Stimulated activated CD8-positive, alpha-beta memory T cell treated with anti-CD3 and anti-CD28 coated beads, Interleukin-4, amount 100 ng/mL, for 24 hours (primary cell): ENCODE results near the gene SMARCA4.
"Not testable (repeated sequence)": the region's sequence is repeated elsewhere in the genome, so short reads cannot be mapped to it uniquely, and the experiment has no call there.

Source experiments
- DNase-seq: peaks from one replicate; pipeline ENCODE4 v3.0.0-alpha.2; 2020; ENCODE audit warnings: low read depth

Gene SMARCA4

GRCh38 chr19:11067356-11068113 is 106.7 kb downstream of the SMARCA4 start:
- no peak for DNase-seq

- DNase-seq, result no peak
Measured at GRCh38 chr19:11069561-11069960, 108.7 kb downstream of the SMARCA4 start.

GRCh38 chr19:11070123-11070522 is 109.3 kb downstream of the SMARCA4 start:
- DNase-seq, result no peak

- DNase-seq, result no peak
Measured at GRCh38 chr19:11073568-11073967, 112.7 kb downstream of the SMARCA4 start.

- not testable (repeated sequence) for DNase-seq
Measured at GRCh38 chr19:11076792-11077191, 116.0 kb downstream of the SMARCA4 start.

GRCh38 chr19:11078893-11079292 is 118.1 kb downstream of the SMARCA4 start:
- no peak for DNase-seq

GRCh38 chr19:11079999-11080398 is 119.2 kb downstream of the SMARCA4 start:
- no peak for DNase-seq

GRCh38 chr19:11087870-11088505 is 127.2 kb downstream of the SMARCA4 start:
- no peak for DNase-seq

GRCh38 chr19:11088506-11089253 is 127.8 kb downstream of the SMARCA4 start:
- DNase-seq, result no peak

GRCh38 chr19:11089254-11090013 is 128.6 kb downstream of the SMARCA4 start, which contains the start of gene LDLR:
Gene LDLR, plus strand, starts transcription at chr19:11089463. Its CDS starts 86 bp downstream, at chr19:11089549.
- DNase-seq, result peak; percentile 56

GRCh38 chr19:11090014-11090263 is 129.1 kb downstream of the SMARCA4 start:
- peak; percentile 18 for DNase-seq

- DNase-seq, result peak; percentile 96
Measured at GRCh38 chr19:11090264-11090996, 129.6 kb downstream of the SMARCA4 start.

- DNase-seq, result no peak
Measured at GRCh38 chr19:11090997-11091702, 130.3 kb downstream of the SMARCA4 start.

GRCh38 chr19:11091703-11092153 is 130.9 kb downstream of the SMARCA4 start:
- no peak for DNase-seq

- DNase-seq, result no peak
Measured at GRCh38 chr19:11092181-11092538, 131.3 kb downstream of the SMARCA4 start.

GRCh38 chr19:11093689-11094238 is 132.9 kb downstream of the SMARCA4 start:
- no peak for DNase-seq

- no peak for DNase-seq
Measured at GRCh38 chr19:11094520-11094894, 133.7 kb downstream of the SMARCA4 start.

GRCh38 chr19:11096210-11096841 is 135.5 kb downstream of the SMARCA4 start:
- DNase-seq, result no peak

- not testable (repeated sequence) for DNase-seq
Measured at GRCh38 chr19:11097367-11097766, 136.5 kb downstream of the SMARCA4 start.

- no peak for DNase-seq
Measured at GRCh38 chr19:11098327-11098726, 137.5 kb downstream of the SMARCA4 start.
